HG03097 (cell line): Measurements from ENCODE around the gene FBXO10.
"Not testable (repeated sequence)": the region's sequence is repeated elsewhere in the genome, so short reads cannot be mapped to it uniquely, and the experiment has no call there.

Source experiments
- ATAC-seq: cut with Tn5 transposase; IDR thresholded peaks from one replicate; pipeline ENCODE4 v1.9.1; 2021; ENCODE audit not compliant: unreplicated experiment, low FRiP score

FBXO10 gene

DNA sequence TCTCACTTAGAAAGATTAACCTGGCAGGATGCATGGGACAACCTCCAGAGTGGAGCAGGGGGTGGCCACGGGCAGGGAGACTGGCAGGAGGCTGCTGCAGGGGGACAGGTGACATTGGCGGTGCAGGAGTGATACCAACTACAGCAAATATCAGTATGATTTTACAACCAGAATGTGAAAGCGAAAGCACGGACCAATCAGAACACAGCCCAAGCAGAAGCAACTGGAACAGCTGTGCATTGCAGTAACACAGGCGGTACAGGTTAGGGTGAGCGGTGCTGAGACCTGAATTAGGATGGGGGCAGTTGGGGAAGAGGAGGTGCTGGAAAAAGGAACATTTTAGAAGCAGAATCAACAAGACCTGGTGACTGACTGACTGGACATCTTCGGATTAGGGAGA lies 61.2 kb downstream of the FBXO10 start:
- no peak for ATAC-seq

- not testable (repeated sequence) for ATAC-seq
Measured at GRCh38 chr9:37514415-37514814, 61.8 kb downstream of the FBXO10 start.

DNA sequence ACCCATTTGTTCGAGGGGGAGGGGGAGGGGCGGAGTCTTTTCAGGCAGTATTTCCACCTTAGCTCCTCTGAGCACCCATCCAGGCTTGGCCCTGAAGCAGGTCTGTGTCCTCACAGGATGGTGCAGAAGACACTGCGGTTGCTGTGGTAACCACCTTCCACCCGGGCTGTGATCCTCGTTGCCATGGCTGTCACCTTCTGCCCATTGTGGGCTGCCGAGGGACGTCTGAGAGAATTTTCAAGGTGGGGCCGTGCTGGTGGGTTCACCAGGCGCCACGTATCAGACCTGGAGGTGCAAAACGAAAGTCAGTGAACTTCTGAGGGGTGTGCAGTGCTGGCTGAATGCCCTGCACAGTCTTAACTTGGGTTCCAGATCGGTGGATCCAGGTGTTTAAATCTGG lies 63.7 kb downstream of the FBXO10 start:
- no peak for ATAC-seq

GRCh38 chr9:37511016-37512010 lies 64.9 kb downstream of the FBXO10 start:
- ATAC-seq = no peak

DNA sequence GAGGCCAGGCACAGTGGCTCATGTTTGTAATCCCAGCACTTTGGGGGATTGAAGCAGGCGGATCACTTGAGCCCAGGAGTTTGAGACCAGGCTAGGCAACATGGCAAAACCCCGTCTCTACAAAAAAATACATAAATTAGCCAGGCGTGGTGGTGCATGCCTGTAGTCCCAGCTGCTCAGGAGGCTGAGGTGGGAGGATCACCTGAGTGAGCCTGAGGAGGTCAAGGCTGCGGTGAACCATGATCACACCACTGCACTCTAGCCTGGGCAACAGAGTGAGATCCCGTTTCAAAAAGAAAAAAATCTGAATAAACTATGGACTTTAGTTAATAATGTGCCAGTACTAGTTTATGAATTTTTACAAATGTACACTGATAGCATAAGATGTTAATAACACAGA lies 66.1 kb downstream of the FBXO10 start:
- ATAC-seq = not testable (repeated sequence)

DNA sequence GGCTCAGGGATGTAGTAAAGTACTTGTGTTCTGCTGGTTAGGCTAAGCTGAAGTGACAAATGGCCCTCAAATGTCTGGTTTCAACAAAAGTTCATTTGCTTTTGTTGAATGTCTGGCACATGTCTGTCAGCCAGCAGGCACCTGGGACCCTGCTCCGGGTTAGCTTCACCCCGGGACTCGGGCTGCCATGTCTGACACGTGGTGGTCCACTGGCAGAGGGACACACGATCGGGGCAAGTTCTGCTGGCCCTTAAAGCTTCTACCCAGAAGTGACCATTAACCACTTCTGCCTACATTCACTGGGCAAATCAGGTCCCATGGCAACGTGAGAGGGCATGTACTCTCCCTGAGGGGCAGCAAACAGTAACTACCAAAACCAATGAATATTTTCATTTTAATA lies 66.6 kb downstream of the FBXO10 start:
- ATAC-seq = no peak

- ATAC-seq = no peak
Measured at GRCh38 chr9:37508834-37509206, 67.4 kb downstream of the FBXO10 start.

GRCh38 chr9:37508135-37508833 lies 67.9 kb downstream of the FBXO10 start:
- no peak for ATAC-seq

- no peak for ATAC-seq
Measured at GRCh38 chr9:37507566-37508134, 68.5 kb downstream of the FBXO10 start.

DNA sequence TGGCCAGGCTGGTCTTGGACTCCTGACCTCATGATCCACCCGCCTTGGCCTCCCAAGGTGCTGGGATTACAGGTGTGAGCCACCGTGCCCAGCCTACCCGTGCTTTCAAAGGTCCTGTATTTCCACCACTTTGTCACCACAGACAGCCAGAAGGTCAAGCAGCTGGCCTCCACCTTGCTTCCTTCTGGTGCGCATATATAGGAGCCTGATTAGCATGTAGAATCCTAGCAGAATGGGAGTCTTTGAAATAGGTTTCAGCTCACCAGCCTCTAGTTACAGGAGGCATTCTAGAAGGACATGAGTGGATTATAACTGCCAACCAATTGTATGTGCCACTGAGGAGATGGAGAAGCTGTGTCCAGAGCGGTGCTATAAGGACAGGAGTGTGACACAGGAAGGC lies 71.6 kb downstream of the FBXO10 start:
- ATAC-seq = no peak

GRCh38 chr9:37503736-37504135 lies 72.4 kb downstream of the FBXO10 start:
- no peak for ATAC-seq

DNA sequence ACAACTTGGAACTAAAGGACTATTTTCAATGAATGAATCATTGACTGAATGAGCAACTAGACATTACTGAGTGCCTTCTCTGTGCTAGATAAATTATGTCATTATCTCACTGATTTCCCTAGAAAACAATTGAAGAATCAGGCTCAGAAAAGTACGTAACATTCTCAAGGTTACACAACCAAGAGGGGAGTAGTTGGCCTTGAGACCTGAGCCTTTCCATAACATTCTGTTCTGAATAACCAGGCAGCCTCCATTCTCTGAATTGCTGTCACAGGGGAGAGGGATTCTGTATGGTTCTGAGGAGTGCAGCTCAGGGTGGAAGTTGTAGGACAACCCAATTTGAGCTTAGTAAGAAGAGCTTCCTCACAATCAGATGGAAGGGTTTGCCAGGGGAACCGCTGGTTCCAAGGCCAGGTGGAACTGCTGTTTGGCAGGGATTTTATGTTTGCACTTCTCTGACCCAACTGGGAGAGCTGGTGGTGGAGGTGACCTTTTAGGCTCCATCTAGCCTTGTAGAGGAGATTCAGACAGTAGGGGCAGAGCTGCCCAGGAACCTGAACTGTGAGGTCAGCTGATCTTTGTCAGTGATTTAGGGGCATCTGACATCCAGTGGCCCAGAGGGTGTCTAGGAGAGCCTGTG lies 74.1 kb downstream of the FBXO10 start:
- no peak for ATAC-seq

- ATAC-seq = no peak
Measured at GRCh38 chr9:37499297-37499696, 76.9 kb downstream of the FBXO10 start.

DNA sequence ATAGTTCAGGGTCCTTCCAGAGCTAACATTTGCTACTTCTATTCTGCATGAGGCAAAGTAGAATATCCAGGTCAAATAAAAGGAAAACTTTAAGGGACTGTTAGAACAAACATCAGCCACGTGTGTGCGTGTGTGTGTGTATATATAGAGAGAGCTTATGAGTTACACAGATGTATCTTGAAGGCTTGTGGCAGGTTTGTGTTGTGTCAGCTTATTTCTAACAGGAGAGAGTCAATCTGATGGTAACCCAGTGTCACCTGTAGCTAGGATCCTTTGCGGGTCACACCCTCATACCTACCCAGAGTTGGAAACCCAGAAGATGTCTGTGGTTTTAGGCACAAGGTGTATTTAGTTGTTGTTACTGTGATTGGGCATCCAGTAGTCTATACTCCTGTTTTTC lies 77.7 kb downstream of the FBXO10 start:
- no peak for ATAC-seq

DNA sequence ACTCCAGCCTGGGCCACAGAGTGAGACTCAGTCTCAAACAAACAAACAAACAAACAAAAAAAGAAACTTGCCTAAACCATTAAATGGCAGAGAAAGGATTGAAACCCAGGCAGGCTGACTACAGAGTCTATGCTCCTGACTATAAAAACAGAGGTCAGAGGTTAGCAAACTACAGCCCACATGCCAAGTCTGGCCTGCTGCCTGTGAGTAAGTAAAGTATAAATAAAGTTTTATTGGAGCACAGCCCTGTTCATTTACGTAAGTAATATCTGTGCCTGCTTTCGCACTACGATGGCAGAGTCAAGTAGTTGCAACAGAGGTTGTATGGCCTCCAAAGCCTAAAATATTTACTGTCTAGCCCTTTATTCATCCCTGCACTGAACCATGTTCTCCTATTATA lies 78.9 kb downstream of the FBXO10 start:
- no peak for ATAC-seq

DNA sequence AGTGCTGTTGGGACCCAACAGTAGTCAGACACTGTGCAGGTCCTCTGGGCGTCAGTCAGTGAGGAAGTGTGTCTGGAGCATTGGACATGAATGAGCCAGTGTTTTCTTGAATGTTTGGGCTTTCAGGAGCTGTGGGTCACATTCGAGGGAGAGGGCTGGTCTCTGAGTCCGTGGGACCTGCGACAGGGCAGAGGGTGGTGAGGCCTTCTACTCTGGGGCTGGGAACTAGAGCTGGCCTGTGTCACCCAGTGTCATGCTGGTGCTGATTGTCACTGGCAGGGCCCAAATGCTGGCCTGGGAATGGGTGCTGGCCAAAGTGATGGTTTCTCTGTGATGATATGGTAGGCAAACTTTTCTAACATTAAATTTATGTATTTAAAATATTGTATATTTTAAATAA lies 80.2 kb downstream of the FBXO10 start:
- ATAC-seq = no peak

GRCh38 chr9:37495571-37495970 lies 80.6 kb downstream of the FBXO10 start:
- ATAC-seq = no peak

DNA sequence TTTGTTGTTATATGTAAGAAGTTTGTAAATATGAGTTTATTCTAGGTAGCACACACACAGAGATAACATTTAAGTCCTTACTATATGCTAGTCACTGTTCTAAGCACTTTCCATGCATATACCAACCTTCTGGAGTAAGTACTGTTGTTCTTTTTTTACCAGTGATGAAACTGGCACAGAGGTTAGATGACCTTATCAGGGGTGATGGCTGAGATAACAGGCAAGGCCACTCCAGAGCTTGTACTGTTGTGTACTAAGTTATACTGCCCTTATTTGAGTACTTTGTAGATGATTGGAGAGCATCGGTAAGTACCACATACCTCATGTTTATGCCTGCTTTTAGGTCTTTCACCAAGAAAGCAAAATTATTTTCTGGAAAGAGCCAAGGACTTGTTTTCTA lies 84.2 kb downstream of the FBXO10 start:
- no peak for ATAC-seq

DNA sequence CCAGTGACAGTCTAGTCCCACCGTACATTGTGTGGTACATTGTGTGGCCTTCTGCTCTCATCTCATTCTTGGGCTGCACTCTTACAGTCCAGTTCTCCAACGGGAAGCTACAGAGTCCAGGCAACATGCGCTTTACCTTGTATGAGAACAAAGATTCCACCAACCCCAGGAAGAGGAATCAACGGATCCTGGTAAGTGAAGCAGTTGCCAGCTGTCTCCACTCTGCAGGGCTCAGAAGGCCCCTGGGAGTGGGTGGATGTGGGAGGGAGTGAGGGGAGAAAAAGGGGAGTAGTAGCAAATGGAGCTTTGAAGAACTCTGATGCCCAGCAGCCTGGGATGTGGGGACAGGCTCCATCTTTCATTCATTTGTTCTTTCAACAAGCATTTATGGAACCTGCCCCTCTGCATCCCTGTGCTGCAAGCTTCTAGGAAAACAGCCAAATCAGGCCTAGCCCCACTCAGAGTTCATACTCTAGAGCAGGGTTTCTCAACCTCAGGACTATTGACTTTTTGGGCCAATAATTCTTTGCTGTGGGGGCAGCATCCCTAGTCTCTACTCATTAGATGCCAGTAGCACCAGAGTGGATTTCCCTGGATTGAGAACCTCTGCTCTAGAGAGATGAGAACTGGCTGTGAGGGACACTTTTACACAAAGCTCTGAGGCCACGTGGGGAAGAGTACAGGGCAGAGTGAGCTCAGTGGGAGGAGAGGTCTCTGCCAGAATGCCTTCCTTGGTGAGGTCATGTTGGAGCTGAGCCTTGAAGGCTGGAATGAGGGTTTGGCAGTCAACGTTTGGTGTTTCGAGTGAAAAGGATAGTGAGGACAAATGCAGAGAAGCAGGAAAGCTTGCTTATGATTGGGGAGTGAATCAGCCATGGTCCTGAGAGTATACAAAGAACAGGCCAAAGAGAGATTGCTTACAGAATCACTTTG lies 89.3 kb downstream of the FBXO10 start:
- no peak for ATAC-seq

DNA sequence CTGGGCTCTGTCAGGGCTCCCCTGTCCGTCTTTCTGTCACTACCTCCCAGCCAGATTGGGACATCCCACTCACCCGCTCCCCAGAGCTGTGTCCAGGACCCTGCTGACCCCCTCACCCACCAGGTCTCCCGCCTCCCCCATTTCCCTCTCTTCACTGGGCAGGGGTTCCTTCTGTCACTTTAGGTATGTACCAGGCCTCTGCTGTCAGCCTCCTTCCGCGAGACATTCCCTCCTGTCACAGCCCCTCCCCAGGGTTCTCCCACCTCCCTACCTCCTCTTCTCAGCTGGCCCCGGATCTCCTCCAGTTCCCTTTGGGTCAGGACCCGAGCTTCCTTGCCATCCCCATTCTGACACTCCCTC lies 89.9 kb downstream of the FBXO10 start:
- ATAC-seq = no peak
